Raji (cell line): Measurements from ENCODE around the gene AKAP6.

Source experiments
- POLR2A ChIP-seq: IDR thresholded peaks from 2 replicates; pipeline ENCODE4 v1.6.1; 2011; ENCODE audit warnings: low read depth, low read length, control low read depth; ENCODE audit not compliant: insufficient read depth

The AKAP6 gene

DNA sequence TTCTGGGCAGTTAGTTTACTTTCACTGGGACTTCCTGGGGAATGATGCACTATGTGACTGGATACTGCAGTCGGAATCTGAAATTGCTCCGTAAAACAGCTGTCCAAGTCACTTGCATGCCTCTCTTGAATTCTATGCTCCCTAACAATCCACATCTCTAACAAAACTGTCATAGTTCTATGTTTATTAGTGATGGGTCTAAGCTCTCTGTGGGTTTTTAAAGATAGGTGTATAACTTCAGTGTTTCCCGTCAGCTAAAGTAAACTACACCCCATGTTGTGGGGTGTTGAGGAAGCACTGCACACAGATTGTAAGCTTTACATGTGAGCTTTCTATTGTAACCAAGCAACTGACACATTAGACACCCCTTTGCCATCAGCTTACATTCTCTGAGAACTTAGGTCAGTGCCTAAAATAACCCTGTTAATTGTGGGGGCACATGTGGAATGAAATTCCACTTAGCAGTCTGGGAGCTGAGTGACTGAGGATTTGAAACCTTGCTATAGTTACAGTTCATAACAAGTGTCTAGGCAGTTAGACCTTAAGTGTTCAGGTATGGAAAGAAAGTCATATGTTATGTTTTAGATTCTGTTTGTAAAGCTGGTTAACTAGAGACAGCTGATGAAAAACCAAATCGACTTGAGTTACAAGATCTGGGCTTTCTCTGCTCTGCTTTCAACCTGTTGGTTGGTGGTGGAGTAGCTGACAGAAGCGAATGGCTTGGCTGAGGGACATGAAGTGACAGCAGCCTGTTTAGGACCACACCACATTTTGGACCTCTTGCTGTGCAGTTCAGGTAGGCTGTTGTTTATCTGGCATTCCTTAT is 165.7 kb downstream of the AKAP6 start:
- no peak for TF ChIP-seq POLR2A

- TF ChIP-seq POLR2A, result no peak
These were observed 166.3 kb downstream of the AKAP6 start for GRCh38 chr14:32495435-32495734.

DNA sequence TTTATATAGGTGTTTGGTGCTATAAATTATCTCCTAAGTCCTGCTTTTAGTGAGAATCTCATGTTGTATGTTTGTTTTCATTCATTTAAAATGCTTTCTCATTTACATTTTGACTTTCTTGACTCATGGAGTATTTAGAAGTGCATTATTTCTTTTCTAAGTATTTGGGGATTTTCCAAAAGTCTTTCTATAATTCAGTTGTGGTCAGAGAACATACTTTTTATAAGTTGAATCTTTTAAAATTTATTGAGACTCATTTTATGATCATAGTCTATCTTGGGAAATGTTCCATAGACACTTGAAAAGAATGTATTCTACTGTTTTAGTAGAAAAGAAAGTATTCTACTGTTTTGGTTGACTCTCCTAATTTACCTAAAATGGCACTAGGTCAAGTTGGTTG is 168.2 kb downstream of the AKAP6 start:
- no peak for TF ChIP-seq POLR2A

DNA sequence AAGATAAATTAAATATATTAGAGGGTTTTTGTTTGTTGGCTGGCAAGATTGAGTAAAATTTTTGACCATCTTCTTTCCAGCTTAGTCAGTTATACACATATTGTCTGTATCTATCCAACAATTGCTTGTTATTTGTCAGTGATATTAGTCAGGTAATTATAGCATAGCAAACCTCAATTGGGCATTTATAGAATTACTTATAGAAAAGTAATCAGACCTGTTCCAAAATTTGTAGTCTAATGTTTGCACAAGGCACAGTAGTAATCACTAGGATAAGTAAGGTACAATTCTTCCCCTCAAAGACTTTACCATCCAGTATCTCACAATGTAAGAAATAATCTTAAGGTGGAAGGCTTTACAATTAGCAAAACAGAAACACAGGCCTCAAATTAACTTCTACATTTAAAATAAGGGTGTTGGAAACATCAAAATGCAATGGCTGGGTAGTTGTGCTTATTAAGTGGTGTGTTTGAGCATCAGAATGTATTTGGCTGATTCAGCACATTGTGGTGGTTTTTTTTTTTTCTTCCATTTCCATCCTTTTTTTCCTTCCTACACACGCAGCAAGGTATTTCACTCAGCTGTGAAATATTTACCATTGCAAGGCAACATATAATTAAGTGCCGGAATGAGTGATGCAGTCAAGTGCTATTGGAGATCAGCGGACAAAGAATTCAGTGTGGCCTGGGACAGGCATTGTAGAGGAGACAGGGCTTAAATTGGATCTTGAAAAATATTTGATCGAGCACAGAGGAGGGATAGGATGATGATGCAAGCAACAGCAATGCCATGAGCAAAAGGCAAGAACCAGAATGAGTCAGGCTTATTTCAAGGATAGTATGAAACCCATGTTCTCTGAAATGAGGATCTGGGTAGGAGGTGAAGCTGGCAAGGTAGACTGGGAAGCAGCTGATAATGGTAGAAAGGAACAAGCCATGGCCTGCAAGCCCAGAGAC is 178.2 kb downstream of the AKAP6 start:
- no peak for TF ChIP-seq POLR2A

DNA sequence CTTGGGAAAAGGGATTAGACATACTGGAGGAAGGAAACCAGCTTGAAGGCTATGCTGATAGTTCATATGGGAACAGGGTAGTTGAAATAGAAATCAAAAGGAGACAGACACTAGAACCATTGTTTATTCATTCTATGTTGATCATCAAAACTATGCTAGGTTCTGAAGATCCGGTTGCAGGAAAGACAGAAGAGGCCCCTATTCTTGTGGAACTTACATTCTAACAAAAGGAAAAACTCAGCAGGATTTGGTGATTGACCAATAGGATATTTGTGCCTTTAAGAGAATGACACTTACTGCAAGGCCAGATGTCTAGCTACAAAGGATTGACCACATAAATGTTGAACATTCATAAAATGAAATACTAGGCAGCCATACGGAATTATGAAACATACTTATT is 179.2 kb downstream of the AKAP6 start:
- TF ChIP-seq POLR2A, result no peak

DNA sequence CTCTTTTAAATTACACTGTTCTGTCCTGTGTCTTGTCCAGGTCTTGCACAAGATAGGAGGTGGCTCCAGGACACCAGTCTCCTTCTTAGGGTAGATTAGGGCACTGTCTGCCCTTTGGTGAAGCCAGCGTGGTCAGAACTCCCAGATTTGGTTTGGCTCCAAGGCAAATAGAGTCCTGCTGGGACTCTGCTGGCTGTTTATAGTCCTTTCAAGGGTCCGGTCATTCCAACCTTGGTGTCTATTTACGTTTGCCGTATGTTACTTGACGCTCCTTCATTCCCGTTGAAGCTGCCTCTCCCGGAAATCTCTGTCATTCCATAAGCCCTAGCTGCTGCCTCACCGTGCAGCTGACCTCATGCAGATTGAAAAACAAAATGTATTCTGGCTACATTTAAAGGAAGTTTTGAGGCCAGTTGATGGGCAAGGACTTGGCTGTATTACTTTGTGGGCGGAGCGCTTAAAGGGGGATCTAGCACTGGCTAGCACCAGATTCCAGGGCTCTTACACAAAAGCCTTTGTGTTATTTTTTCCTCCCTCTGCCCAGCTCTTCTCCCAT is 180.6 kb downstream of the AKAP6 start:
- no peak for TF ChIP-seq POLR2A

DNA sequence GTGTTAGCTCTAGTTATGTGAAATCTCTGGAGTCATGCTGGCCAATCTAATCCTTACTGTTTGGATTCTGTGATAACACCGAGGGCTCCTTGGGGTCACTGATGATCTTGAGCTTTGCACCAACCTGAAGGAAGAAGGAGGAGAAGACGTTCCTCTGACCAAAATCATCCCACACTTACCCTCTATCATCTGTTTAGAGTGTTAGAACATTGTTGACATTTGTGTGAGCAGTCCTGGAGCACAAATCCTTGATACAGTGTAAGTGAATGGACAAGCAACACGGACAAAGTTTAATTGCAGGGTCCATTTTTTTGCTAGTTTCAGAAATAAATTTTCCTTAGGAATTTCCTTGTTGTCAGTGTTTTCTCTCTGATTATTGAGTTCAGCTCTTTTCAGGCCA is 181.7 kb downstream of the AKAP6 start:
- TF ChIP-seq POLR2A, result no peak

GRCh38 chr14:32512348-32512747 is 183.2 kb downstream of the AKAP6 start:
- TF ChIP-seq POLR2A, result no peak

DNA sequence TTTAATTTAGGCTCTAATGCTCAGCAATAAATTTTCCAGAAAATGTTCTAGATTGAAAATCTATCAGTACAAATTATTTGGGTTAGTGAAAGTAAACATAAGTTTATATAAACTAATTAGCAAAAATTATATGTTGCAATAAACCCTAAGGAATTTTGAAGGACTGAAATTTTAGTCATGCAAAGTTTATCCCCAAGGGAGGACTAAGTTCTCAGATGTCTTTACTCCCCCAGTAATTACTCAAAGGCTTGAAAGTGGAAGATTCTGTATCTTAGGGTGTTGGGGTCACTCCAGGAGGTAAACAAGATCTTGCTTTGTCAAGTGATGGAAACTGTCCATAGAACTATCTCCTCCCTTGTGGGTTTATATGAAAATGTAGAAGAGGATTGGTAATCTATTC is 183.7 kb downstream of the AKAP6 start:
- no peak for TF ChIP-seq POLR2A

GRCh38 chr14:32513571-32514009 is 184.5 kb downstream of the AKAP6 start:
- no peak for TF ChIP-seq POLR2A

DNA sequence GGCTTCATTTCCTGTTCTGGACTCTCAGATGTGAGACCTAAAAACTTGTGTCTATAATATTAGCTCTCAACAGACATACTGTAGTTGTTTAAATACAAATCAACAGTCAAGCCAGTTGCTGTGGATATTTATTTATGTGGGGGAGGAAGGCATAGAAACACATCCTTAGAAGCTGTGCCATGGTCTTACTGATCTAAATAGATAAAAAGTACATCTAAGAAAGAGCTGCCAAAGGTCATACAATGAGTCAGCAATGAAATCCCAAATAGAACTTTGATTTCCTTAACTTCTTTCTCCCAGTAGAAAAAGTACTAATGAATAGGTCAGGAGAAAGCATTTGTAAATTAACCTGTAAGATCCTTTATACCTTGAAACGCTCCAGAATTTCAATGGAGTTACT is 185.1 kb downstream of the AKAP6 start:
- TF ChIP-seq POLR2A, result no peak

DNA sequence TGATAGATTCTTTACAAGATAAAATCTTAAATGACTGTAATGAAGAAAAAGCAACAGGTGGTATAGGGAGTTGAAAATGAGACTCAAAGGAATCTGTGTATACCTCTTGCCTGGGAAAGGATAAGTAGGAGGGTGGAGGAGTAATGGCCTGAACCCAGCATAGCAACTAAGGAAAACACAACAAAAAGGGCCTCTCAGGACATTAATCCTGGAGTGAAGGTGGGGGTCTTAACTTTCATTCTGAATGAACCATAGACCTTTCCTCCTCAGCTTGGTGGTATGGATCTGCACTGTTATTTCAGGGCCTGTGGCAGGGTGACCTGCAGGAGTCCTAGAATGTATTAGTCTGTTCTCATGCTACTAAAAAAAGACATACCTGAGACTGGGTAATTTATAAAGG is 185.6 kb downstream of the AKAP6 start:
- no peak for TF ChIP-seq POLR2A

DNA sequence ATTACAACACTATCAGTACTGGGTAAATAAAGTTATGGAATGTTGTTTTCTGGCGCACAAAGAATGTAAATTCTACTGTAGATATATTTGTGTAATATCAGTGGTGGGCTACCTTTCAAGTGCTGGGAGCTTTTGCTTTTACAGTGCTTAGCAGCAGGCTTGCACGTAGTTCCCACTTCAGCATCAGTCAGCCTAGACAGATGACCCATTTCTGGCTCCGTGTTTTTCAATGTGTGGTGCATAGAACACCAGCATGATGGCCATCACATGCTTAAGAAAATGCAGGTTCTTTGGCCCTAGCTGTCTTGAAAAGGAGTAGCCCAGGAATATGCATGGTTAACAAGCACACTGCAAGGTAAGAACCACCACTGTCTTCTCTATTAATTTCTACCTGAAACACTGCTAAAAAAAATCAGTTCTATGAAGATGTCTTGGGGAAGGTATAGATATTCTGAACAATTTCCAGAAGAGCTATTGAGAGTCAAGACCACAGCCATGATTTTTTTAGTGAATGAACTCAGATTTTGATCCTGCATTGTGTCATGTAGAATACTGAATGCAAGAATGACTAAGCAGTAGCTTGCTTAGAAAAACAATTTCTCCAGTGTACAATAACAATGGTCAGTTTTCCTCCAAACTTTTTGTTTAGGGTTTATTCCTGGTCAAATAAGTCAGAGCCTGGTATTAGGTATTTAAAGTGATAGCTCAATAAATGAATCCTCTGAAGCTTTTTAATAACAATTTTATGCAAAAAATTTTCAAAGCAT is 195.7 kb downstream of the AKAP6 start:
- no peak for TF ChIP-seq POLR2A

DNA sequence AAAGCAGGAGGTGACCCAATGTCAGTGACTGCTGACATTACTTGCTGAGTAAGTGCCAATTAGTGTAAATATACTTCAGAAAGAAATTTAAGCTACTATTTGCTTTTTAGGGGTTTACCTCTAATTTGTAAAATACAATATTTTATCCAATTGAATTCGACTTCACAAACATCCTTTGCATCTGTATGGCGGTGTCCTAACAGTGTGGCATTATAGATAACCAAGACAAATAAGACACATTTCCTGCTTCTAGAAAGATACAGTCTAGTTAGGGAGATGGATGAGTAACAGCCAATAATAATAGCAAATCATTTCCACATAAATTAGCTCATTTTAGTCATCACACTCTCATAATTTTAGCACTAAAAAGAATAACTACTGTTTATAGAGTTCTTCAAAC is 196.5 kb downstream of the AKAP6 start:
- TF ChIP-seq POLR2A, result no peak

DNA sequence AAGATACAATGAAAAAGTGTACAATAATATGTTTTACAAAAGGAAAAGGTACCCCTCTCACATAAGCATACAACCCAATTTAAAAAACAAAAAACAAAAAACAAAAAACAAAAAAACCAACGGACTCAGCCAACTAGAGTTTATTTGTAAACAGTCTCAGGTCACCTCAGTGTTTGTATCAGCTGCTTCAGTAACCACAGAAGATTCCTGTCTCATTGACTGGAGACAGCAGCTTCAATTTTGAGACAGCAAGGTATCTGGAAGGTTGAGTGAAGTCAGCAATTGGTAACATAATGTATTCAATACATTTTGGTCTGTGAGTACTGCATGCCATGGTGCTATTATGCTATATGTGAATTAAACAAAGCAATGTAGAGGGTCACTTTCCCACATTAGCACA is 201.7 kb downstream of the AKAP6 start:
- no peak for TF ChIP-seq POLR2A
